Measurements from ENCODE around the gene CALHM4.
A peak's percentile ranks its signal among the peaks of the same experiment; 100 is the strongest.

CALHM4 gene

GRCh38 chr6:116553451-116553850 is at the start of gene CALHM4:
TSS of gene CALHM4 (plus strand) at chr6:116553751. CDS start at chr6:116553794, 43 bp downstream.
- DNase-seq: no peak

GRCh38 chr6:116507324-116507723 is 46.2 kb upstream of the CALHM4 start:
- no peak for DNase-seq

GRCh38 chr6:116508527-116508926 is 45.0 kb upstream of the CALHM4 start:
- DNase-seq: no peak

GRCh38 chr6:116511424-116512110 is 42.0 kb upstream of the CALHM4 start, which contains the start of gene CALHM5:
TSS of gene CALHM5 (plus strand) at chr6:116511639. CDS start at chr6:116511697, 58 bp downstream.
- no peak for DNase-seq

GRCh38 chr6:116512111-116512559 is 41.4 kb upstream of the CALHM4 start:
- DNase-seq: no peak

- DNase-seq: no peak
Observed at GRCh38 chr6:116512734-116513133, 40.8 kb upstream of the CALHM4 start.

GRCh38 chr6:116513224-116513875 is 40.2 kb upstream of the CALHM4 start:
- no peak for DNase-seq

- DNase-seq: no peak
Observed at GRCh38 chr6:116514111-116514510, 39.4 kb upstream of the CALHM4 start.

- DNase-seq: no peak
Observed at GRCh38 chr6:116515141-116515540, 38.4 kb upstream of the CALHM4 start.

GRCh38 chr6:116518621-116519368 is 34.8 kb upstream of the CALHM4 start:
- DNase-seq: no peak

- no peak for DNase-seq
Observed at GRCh38 chr6:116522896-116523295, 30.7 kb upstream of the CALHM4 start.

GRCh38 chr6:116524236-116524635 is 29.3 kb upstream of the CALHM4 start:
- DNase-seq: no peak

GRCh38 chr6:116528133-116528532 is 25.4 kb upstream of the CALHM4 start:
- no peak for DNase-seq

- DNase-seq: no peak
Observed at GRCh38 chr6:116528780-116529179, 24.8 kb upstream of the CALHM4 start.

GRCh38 chr6:116529466-116530290 is 23.9 kb upstream of the CALHM4 start:
- no peak for DNase-seq

GRCh38 chr6:116530436-116530835 is 23.1 kb upstream of the CALHM4 start:
- no peak for DNase-seq

- DNase-seq: peak; percentile 36
Observed at GRCh38 chr6:116531675-116532570, 21.6 kb upstream of the CALHM4 start.

GRCh38 chr6:116533233-116533957 is 20.2 kb upstream of the CALHM4 start:
- DNase-seq: no peak

- no peak for DNase-seq
Observed at GRCh38 chr6:116535109-116535508, 18.4 kb upstream of the CALHM4 start.

- no peak for DNase-seq
Observed at GRCh38 chr6:116536216-116536621, 17.3 kb upstream of the CALHM4 start.

GRCh38 chr6:116542426-116542825 is 11.1 kb upstream of the CALHM4 start:
- no peak for DNase-seq

Measured in stimulated activated naive CD4-positive, alpha-beta T cell treated with Interleukin-2 at 50 U/mL for 16 hours (primary cell).